Measurements from ENCODE around the gene FAM107A. TPM values are rescaled to one million over a fixed set of nuclear protein-coding genes. Genes with fewer than 3 reads are reported as not detected.
"Not testable (repeated sequence)": the region's sequence is repeated elsewhere in the genome, so short reads cannot be mapped to it uniquely, and the experiment has no call there.

Gene FAM107A
- total RNA-seq, 1 donor from 2014 or later, result 88.6 TPM

GRCh38 chr3:58529516-58530353 is 47.5 kb downstream of the FAM107A start:
- intact Hi-C loops (cut with DNase I), result loop anchor here (10.0 kb wide), 1 partner anchor 205 kb away; no protein-coding TSS in a partner anchor
- peaks cover 20% of the 10 kb centered on the region for H3K4me1 ChIP-seq

GRCh38 chr3:58528629-58529028 is 48.6 kb downstream of the FAM107A start:
- Histone ChIP-seq H3K4me1 (peaks cover 18% of the 10 kb centered on the region), H3K27me3 (no peaks in the 10 kb centered on the region), H3K27ac (no peak overlapping the region), H3K9me3 (no peaks in the 10 kb centered on the region), H3K4me3 (no peak overlapping the region), H3K36me3 (peaks cover 0 to 12% of the 10 kb centered on the region in 2 donors)
- no peak for TF ChIP-seq CTCF (IDR thresholded peaks at IDR 0.05)
- no peak for TF ChIP-seq POLR2AphosphoS5 (IDR thresholded peaks at IDR 0.05; ENCODE audit: insufficient read depth in 1 of 2, low read depth in 1 of 2)
- TF ChIP-seq POLR2A (IDR thresholded peaks at IDR 0.05), result no peak
- no peak for DNase-seq (ENCODE audit: extremely low spot score in 2 of 2)
- intact Hi-C loops (cut with DNase I), result no loop called here

More at GRCh38 chr3:58529516-58530353, 47.5 kb downstream of the FAM107A start:
- Histone ChIP-seq H3K36me3 (peaks cover 0 to 4% of the 10 kb centered on the region in 2 donors), H3K27ac (no peak overlapping the region), H3K4me3 (no peak overlapping the region), H3K9me3 (no peaks in the 10 kb centered on the region), H3K27me3 (no peaks in the 10 kb centered on the region)
- DNase-seq (ENCODE audit: extremely low spot score in 2 of 2), result no peak
- TF ChIP-seq CTCF (IDR thresholded peaks at IDR 0.05) (no peak), POLR2AphosphoS5 (IDR thresholded peaks at IDR 0.05; ENCODE audit: insufficient read depth in 1 of 2, low read depth in 1 of 2) (no peak), POLR2A (IDR thresholded peaks at IDR 0.05) (no peak)

- Histone ChIP-seq H3K4me1 (peaks cover 12% of the 10 kb centered on the region), H3K36me3 (peaks cover 0 to 24% of the 10 kb centered on the region in 2 donors)
- H3K27ac ChIP-seq; H3K4me3 ChIP-seq; H3K9me3 ChIP-seq; H3K27me3 ChIP-seq; intact Hi-C loops (cut with DNase I); DNase-seq (ENCODE audit: extremely low spot score in 2 of 2): not testable (repeated sequence)
Observed at GRCh38 chr3:58527440-58527839, 49.8 kb downstream of the FAM107A start.

GRCh38 chr3:58526515-58526957 is 50.7 kb downstream of the FAM107A start:
- Histone ChIP-seq H3K4me1 (peaks cover 12% of the 10 kb centered on the region), H3K9me3 (no peaks in the 10 kb centered on the region), H3K4me3 (no peak overlapping the region), H3K27me3 (no peaks in the 10 kb centered on the region), H3K27ac (no peak overlapping the region), H3K36me3 (peaks cover 0 to 33% of the 10 kb centered on the region in 2 donors)
- intact Hi-C loops (cut with DNase I), result no loop called here
- TF ChIP-seq CTCF (IDR thresholded peaks at IDR 0.05) (no peak), POLR2AphosphoS5 (IDR thresholded peaks at IDR 0.05; ENCODE audit: insufficient read depth in 1 of 2, low read depth in 1 of 2) (peak in 1 of 2 donors; percentile 71)
- DNase-seq (ENCODE audit: extremely low spot score in 2 of 2), result no peak

GRCh38 chr3:58524326-58524888 is 52.8 kb downstream of the FAM107A start:
- H3K4me3 ChIP-seq, result no peak overlapping the region
- no peak for TF ChIP-seq POLR2AphosphoS5 (IDR thresholded peaks at IDR 0.05; ENCODE audit: insufficient read depth in 1 of 2, low read depth in 1 of 2)
- TF ChIP-seq CTCF (IDR thresholded peaks at IDR 0.05), result no peak
- TF ChIP-seq POLR2A (IDR thresholded peaks at IDR 0.05), result no peak
- intact Hi-C loops (cut with DNase I), result no loop called here
- no peak for DNase-seq (ENCODE audit: extremely low spot score in 2 of 2)
- no peak overlapping the region for H3K27ac ChIP-seq
- H3K27me3 ChIP-seq, result no peaks in the 10 kb centered on the region
- peaks cover 12% of the 10 kb centered on the region for H3K4me1 ChIP-seq
- H3K9me3 ChIP-seq, result no peaks in the 10 kb centered on the region
- peaks cover 0 to 30% of the 10 kb centered on the region in 2 donors for H3K36me3 ChIP-seq

All from vagina (tissue), 2 donors.